HG02642 (cell line): Measurements from ENCODE around the gene VMP1.
"Not testable (repeated sequence)": the region's sequence is repeated elsewhere in the genome, so short reads cannot be mapped to it uniquely, and the experiment has no call there.

Source experiments
- ATAC-seq: cut with Tn5 transposase; IDR thresholded peaks from one replicate; pipeline ENCODE4 v1.9.1; 2021; ENCODE audit warnings: mild to moderate bottlenecking; ENCODE audit not compliant: unreplicated experiment, poor library complexity

Gene VMP1

DNA sequence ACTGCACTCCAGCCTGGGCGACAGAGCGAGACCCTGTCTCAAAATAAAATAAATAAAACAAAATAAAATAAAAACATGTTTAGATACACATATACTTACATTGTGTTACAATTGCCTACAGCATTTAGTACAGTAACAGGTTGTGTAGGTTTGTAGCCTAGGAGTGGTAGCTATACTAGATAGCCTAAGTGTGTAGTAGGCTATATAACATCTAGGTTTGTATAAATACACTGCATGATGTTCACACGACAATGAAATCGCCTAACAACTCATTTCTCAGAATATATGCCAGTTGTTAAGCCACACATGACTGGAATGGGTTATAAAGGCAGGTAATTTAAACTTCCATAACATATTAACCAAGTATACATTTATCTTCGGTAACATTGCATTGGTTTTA lies 94.7 kb downstream of the VMP1 start:
- no peak for ATAC-seq

DNA sequence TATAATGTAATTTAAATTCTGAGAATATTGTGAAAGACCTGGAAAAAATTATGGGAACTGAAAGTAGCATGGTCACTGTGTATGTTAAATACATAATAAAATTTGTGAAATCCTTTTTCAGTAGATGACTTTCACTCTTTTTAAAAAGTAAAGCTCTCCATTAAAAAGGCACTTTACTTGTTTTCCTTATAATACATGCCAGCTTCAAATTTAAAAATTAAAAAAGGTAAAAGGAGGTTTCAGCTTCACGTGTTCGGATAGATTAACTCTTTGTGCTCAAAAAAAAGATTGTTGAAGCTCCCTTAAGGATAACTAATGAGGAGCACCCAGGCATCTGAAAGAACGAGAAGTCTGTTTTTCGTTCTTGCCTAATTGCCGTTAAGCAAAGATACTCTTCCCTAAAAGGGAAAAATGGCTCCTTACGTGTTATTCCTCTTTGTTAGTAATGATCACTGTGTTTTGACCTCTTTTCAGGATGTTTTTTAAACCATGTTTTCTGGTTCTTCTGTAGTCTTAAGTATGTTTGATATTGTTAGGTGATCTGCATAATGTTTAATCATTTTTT lies 97.5 kb downstream of the VMP1 start:
- no peak for ATAC-seq

GRCh38 chr17:59806322-59806721 lies 98.9 kb downstream of the VMP1 start:
- not testable (repeated sequence) for ATAC-seq

GRCh38 chr17:59807892-59808509 lies 100.5 kb downstream of the VMP1 start:
- ATAC-seq = no peak

GRCh38 chr17:59810894-59811153 lies 103.4 kb downstream of the VMP1 start:
- no peak for ATAC-seq

GRCh38 chr17:59811209-59811608 lies 103.8 kb downstream of the VMP1 start:
- no peak for ATAC-seq

GRCh38 chr17:59812139-59812538 lies 104.7 kb downstream of the VMP1 start:
- ATAC-seq = no peak

DNA sequence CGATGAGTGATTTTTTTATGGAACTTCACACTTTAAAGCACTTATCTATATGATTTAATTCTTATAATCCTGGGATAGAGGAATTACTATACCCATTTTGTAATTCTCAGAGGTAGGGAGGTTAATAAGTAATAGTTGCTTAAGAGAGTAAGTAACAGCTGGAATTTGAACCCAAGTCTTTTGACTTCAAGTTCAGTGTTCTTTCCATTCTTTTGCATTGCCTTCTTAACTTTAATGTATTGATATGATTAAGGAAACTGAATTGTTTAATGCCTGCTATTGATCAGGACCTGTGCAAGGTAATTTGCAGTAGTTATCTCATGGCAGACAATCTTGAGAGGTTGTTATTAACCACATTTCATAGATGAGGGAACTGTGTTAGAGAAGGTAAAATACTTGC lies 106.8 kb downstream of the VMP1 start:
- ATAC-seq = no peak

- no peak for ATAC-seq
These were observed 107.2 kb downstream of the VMP1 start for GRCh38 chr17:59814685-59815084.

- no peak for ATAC-seq
These were observed 108.5 kb downstream of the VMP1 start for GRCh38 chr17:59815965-59816364.

DNA sequence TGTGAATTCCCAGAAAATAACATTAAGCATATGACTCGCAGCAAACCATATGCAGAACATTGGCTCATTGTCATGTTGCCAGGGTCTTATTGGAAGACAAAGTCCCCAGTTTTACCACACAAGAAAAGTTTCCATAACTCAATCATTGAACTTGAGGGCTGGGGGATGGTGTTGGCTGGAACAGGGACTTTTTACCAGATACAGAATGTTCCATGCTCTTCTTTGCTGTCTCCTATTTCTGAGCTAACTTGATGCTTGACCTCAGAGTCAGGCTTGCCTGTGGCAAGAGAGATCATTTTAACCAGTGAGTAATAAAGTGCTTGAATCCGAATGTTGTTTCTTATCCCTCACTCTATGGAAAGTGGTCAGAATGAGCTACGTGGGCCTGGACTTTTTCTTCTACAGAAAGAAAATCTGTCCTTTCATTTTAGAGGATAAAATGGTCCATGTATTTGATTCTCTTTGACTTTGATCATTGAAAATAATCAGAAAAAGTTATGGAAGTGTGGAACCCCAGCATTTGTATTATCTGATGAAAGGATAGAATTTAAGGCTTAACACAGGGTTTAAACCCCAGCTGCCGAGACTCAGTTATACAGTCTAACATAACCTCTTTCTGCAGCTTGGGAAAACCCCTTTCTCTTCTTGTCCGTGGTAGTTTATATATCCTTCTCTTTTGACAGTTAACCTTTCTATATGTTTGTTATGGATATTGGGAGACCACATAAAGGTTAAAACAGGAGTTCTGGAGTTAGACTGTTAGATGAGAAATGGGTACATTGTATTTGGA lies 118.3 kb downstream of the VMP1 start:
- ATAC-seq = no peak

DNA sequence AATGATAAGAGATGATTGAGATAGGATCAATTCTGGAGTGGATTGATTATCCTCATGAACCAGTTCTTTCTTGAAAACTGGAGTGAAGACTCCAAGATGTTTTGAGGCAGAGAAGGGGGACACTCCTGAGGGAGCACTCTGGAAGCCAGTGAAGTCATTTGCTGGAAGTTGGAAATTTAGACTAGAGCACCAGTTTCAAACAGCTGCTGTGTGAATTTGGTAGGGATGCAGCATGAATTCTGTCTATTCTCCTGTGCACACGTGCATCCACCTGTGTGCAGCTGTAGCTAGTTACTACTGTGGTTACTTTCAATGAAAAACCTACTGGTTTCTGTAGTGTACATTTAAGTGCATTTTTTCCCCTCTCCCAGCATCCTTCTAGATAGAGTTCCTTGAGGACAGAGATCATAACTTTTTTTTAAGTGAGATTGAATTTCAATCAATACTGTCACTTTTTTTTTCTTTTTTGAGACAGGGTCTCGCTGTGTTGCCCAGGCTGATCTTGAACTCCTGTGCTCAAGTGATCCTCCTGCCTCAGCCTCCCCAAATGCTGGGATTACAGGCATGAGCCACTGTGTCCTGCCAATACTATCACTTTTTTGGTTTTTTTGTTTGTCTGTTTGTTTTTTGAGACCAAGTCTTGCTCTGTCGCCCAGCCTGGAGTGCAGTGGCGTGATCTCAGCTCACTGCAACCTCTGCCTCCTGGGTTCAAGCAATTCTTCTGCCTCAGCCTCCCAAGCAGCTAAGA lies 119.4 kb downstream of the VMP1 start:
- ATAC-seq = no peak

DNA sequence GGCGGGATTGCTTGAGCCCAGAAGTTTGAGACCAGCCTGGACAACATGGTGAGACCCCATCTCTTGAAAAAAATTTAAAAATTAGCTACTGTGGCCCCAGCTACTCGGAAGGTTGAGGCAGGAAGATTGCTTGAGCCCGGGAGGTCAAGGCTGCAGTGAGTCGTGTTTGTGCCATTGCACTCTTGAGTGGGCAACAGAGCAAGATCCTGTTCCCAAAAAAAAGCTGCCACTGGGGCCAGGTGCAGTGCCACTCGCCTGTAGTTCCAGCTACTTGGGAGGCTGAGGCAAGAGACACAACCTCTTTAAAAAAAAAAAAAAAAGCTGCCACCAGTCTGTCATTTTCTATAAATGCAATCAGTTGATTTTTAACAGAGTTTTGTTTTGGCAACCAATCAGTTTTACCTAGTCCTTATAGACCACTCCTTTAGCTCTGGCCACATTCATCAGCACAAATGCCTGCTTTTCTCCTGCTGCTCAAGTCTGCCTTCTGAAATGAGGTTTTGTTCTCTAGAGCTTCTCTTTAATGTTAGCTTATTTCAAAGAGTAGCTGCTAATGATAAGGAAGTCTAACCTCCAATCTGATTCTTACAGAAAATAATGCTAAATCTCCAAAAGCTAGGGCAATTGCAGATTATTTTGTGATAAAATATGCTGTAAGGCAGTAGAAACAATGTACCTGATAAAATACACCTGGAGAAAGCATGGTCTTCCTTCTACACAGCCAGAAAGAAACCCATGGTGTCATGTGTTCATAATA lies 120.4 kb downstream of the VMP1 start:
- no peak for ATAC-seq

GRCh38 chr17:59828478-59828760 lies 121.0 kb downstream of the VMP1 start:
- no peak for ATAC-seq

GRCh38 chr17:59828819-59829216 lies 121.4 kb downstream of the VMP1 start:
- not testable (repeated sequence) for ATAC-seq

DNA sequence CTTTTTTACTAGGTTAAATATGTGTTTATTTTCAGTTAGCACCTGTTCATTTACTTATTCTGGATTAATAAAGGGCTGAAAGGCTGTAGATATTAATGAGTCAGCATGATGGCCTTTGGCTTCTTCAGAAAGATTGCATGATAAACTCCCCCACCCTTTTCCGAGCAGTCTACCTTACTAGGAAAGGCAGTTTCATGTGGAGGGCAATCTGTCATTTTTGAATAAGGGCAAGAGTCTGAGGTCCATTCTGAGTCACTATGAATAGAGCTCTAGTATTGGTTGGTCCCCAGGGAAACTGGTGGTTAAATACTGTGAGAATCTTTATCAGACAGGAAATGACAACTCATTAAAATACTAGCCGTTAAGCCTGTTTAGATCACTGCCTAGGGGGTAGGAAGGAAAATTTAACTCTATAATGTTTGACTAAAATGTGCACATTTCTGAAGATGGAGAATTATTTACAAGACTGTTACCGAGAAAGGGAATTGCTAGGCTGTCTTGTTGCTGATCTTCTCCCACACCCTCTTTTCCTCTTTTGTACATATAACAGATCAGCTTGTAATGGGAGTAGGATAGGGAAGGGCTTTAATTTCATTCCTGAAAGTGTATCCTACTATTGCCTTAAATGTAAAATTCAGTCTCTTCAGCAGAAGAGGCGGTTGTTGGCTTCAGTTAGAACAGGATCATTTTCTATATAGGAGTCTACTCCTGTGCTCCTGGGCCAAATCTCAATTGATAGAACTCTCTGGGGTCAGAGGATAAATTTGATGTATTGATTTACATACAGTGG lies 122.0 kb downstream of the VMP1 start:
- peak; percentile 62 for ATAC-seq

- ATAC-seq = no peak
These were observed 122.7 kb downstream of the VMP1 start for GRCh38 chr17:59830007-59830630.

DNA sequence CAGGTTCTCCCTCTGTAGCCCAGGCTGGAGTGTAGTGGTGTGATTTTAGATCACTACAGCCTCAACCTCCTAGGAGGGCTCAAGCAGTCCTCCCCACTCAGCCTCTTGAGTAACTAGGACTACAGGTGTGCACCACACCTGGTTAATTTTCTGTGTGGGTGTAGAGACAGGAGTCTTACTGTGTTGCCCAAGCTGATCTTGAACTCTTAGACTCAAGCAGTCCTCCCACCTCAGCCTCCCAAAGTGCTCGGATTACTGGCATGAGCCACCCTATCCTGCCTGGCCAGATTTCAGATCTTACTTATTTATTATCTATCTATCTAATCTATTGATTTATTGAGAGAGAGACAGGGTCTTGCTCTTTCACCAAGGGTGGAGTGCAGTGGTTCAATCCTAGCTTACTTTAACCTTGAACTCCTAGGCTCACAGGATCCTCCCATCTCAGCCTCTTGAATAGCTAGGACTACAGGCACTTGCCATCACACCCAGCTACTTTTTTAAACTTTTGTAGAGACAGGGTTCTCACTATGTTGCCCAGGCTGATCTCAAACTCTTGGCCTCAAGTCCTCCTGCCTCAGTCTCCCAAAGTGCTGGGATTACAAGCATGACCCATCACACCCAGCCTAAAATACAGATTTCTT lies 123.5 kb downstream of the VMP1 start:
- ATAC-seq = no peak

- ATAC-seq = no peak
These were observed 125.5 kb downstream of the VMP1 start for GRCh38 chr17:59832883-59833379.
